H9 (cell line): ENCODE results near the gene UQCRC2. TPM values are rescaled to one million over a fixed set of nuclear protein-coding genes. Genes with fewer than 3 reads are reported as not detected.
"Not testable (repeated sequence)": the region's sequence is repeated elsewhere in the genome, so short reads cannot be mapped to it uniquely, and the experiment has no call there.

Experiments
- DNase-seq: peaks from one replicate; pipeline ENCODE4 v3.0.0-alpha.2; 2017
- H2AFZ ChIP-seq: one replicate; pipeline ENCODE4 v1.6.1; 2013; ENCODE audit warnings: mild to moderate bottlenecking, low read length, control low read depth, moderate library complexity
- H2AK5ac ChIP-seq: 2 replicates; pipeline ENCODE4 v1.6.1; 2013; ENCODE audit warnings: low read length, control low read depth, mixed read lengths; ENCODE audit not compliant: insufficient read length
- H2BK120ac ChIP-seq: one replicate; pipeline ENCODE4 v1.6.1; 2013; ENCODE audit warnings: low read depth, mild to moderate bottlenecking, low read length, control low read depth, inconsistent platforms; ENCODE audit not compliant: poor library complexity, severe bottlenecking
- H2BK12ac ChIP-seq: 2 replicates; pipeline ENCODE4 v1.6.1; 2013; ENCODE audit warnings: low read length, control low read depth, mixed read lengths, low read depth; ENCODE audit not compliant: insufficient read length
- H2BK15ac ChIP-seq: 2 replicates; pipeline ENCODE4 v1.6.1; 2013; ENCODE audit warnings: low read depth, low read length, control low read depth
- H2BK20ac ChIP-seq: one replicate; pipeline ENCODE4 v1.6.1; 2013; ENCODE audit warnings: low read depth, mild to moderate bottlenecking, low read length, control low read depth, inconsistent platforms; ENCODE audit not compliant: poor library complexity, severe bottlenecking
- H2BK5ac ChIP-seq: 2 replicates; pipeline ENCODE4 v1.6.1; 2013; ENCODE audit warnings: low read length, control low read depth, mixed read lengths; ENCODE audit not compliant: insufficient read length
- H3K14ac ChIP-seq: 2 replicates; pipeline ENCODE4 v1.6.1; 2013; ENCODE audit warnings: low read length, control low read depth; ENCODE audit not compliant: insufficient read depth
- H3K18ac ChIP-seq: 2 replicates; pipeline ENCODE4 v1.6.1; 2013; ENCODE audit warnings: low read depth, mild to moderate bottlenecking, mixed read lengths, low read length, control low read depth; ENCODE audit not compliant: insufficient read length
- H3K23ac ChIP-seq: 2 replicates; pipeline ENCODE4 v1.6.1; 2013; ENCODE audit warnings: low read length, control low read depth, mixed read lengths, low read depth; ENCODE audit not compliant: insufficient read length
- H3K23me2 ChIP-seq: 2 replicates; pipeline ENCODE4 v1.6.1; 2013; ENCODE audit warnings: low read depth, mild to moderate bottlenecking, mixed read lengths, low read length, control low read depth; ENCODE audit not compliant: insufficient read length, poor library complexity, severe bottlenecking
- H3K27ac ChIP-seq: 2 replicates; pipeline ENCODE4 v1.5.1; 2013; ENCODE audit warnings: low read length, control low read depth, mixed read lengths, low read depth; ENCODE audit not compliant: insufficient read length
- H3K27me3 ChIP-seq: 2 replicates; pipeline ENCODE4 v1.6.1; 2013; ENCODE audit warnings: low read length, control low read depth, inconsistent platforms; ENCODE audit not compliant: insufficient read depth
- H3K4ac ChIP-seq: 2 replicates; pipeline ENCODE4 v1.6.1; 2013; ENCODE audit warnings: low read depth, mild to moderate bottlenecking, control low read depth, inconsistent platforms, low read length, moderate library complexity
- H3K4me1 ChIP-seq: 2 replicates; pipeline ENCODE4 v1.6.1; 2013; ENCODE audit warnings: low read length, control low read depth, inconsistent platforms; ENCODE audit not compliant: insufficient read depth
- H3K4me2 ChIP-seq: 2 replicates; pipeline ENCODE4 v1.6.1; 2013; ENCODE audit warnings: low read length, control low read depth, mixed read lengths; ENCODE audit not compliant: insufficient read length, insufficient read depth
- H3K56ac ChIP-seq: 2 replicates; pipeline ENCODE4 v1.6.1; 2013; ENCODE audit warnings: low read depth, mild to moderate bottlenecking, mixed read lengths, low read length, control low read depth; ENCODE audit not compliant: insufficient read length
- H3K79me1 ChIP-seq: 2 replicates; pipeline ENCODE4 v1.6.1; 2013; ENCODE audit warnings: low read depth, mild to moderate bottlenecking, moderate library complexity, low read length, control low read depth, inconsistent platforms; ENCODE audit not compliant: insufficient read depth, poor library complexity, severe bottlenecking
- H3K79me2 ChIP-seq: 2 replicates; pipeline ENCODE4 v1.6.1; 2013; ENCODE audit warnings: low read length, control low read depth, inconsistent platforms; ENCODE audit not compliant: insufficient read depth
- H3K9ac ChIP-seq: 2 replicates; pipeline ENCODE4 v1.6.1; 2013; ENCODE audit warnings: low read length, control low read depth, mixed read lengths; ENCODE audit not compliant: insufficient read length; ENCODE audit errors: extremely low read depth
- H3K9me3 ChIP-seq: one replicate; pipeline ENCODE4 v1.6.1; 2013; ENCODE audit warnings: low read depth, low read length, inconsistent platforms; ENCODE audit not compliant: control insufficient read depth
- H3T11ph ChIP-seq: one replicate; pipeline ENCODE4 v1.6.1; 2013; ENCODE audit warnings: mild to moderate bottlenecking, low read length, control low read depth, inconsistent platforms
- H4K20me1 ChIP-seq: one replicate; pipeline ENCODE4 v1.6.1; 2013; ENCODE audit not compliant: control insufficient read depth, insufficient read length, insufficient read depth
- H4K5ac ChIP-seq: 2 replicates; pipeline ENCODE4 v1.6.1; 2013; ENCODE audit warnings: low read depth, mild to moderate bottlenecking, mixed read lengths, low read length, control low read depth; ENCODE audit not compliant: insufficient read length
- H4K8ac ChIP-seq: replicated peaks from 2 replicates; pipeline ENCODE4 v1.6.1; 2013; ENCODE audit warnings: low read length, control low read depth, mixed read lengths, low read depth; ENCODE audit not compliant: insufficient read length
- H4K91ac ChIP-seq: 2 replicates; pipeline ENCODE4 v1.6.1; 2013; ENCODE audit warnings: low read depth, mild to moderate bottlenecking, moderate library complexity, mixed read lengths, low read length, control low read depth; ENCODE audit not compliant: insufficient read length
- H3K27ac Mint-ChIP-seq, 3 experiments: 2 replicates in 2 of 3; 3 replicates in 1 of 3; pipeline ENCODE4 v1.8.0; 2020 to 2021; ENCODE audit warnings: mixed read lengths in 3 of 3, mild to moderate bottlenecking in 1 of 3, moderate library complexity in 1 of 3
- H3K27me3 Mint-ChIP-seq: 2 replicates; pipeline ENCODE4 v1.8.0; 2021; ENCODE audit warnings: low read depth, mild to moderate bottlenecking, moderate library complexity, mixed read lengths
- H3K36me3 Mint-ChIP-seq, 3 experiments: 2 replicates in 2 of 3; 3 replicates in 1 of 3; pipeline ENCODE4 v1.8.0; 2020 to 2021; ENCODE audit warnings: low read depth in 3 of 3, mixed read lengths in 3 of 3; ENCODE audit not compliant: insufficient read depth in 1 of 3
- H3K4me1 Mint-ChIP-seq, 2 experiments: 2 replicates each; pipeline ENCODE4 v1.8.0; 2020; ENCODE audit warnings: mixed read lengths in 2 of 2
- H3K4me3 Mint-ChIP-seq, 2 experiments: 2 replicates in 1 of 2; 3 replicates in 1 of 2; pipeline ENCODE4 v1.8.0; 2020 to 2021; ENCODE audit warnings: mild to moderate bottlenecking in 2 of 2, mixed read lengths in 2 of 2, moderate library complexity in 1 of 2
- H3K9me3 Mint-ChIP-seq, 2 experiments: 2 replicates in 1 of 2; 3 replicates in 1 of 2; pipeline ENCODE4 v1.8.0; 2020; ENCODE audit warnings: mild to moderate bottlenecking in 2 of 2, mixed read lengths in 2 of 2, moderate library complexity in 1 of 2
- CTCF ChIP-seq: fragments of 200-600 bp; sonication (generic); conservative IDR thresholded peaks from 3 replicates; pipeline ENCODE4 v1.8.0; 2021; ENCODE audit warnings: antibody characterized with exemption, mild to moderate bottlenecking
- WGBS: extraction: QIAGEN DNeasy Blood & Tissue Kit; methylation state at CpG from one replicate; pipeline ENCODE4 v1.1.7; 2013; ENCODE audit warnings: missing lambda C conversion rate, low lambda C conversion rate, mixed read lengths; ENCODE audit not compliant: insufficient read length; ENCODE audit errors: extremely low coverage; 5-methylcytosine and 5-hydroxymethylcytosine counted together
- total RNA-seq: library from RNA; stranded (reverse); gene quantifications from 2 replicates; pipeline ENCODE4 v1.2.1, GENCODE V29; 2021

UQCRC2 gene
- total RNA-seq, 1 experiment from 2014 or later: 228 TPM

DNA sequence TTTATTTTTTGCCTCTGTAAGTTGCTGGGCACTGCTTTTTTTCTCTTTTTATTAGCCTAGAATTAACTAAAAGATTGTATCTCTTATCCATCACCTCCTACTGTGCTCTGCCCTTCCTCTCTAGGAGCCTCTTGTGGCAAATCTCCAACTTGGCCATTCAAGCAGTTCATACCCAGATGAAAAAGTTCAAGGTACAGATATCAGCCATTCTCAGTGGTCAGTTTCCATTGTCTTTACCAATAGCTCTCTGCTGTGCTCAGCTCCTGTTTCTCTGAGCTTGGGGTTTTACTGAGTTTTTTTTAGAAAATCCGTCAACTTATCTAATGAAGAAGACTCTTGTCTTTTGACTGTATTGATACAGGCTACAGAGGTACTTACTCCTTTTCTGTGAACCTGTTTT is 70.3 kb downstream of the UQCRC2 start:
- no peak overlapping the region for H3K14ac ChIP-seq
- no peaks in the 10 kb centered on the region for H3K9me3 ChIP-seq
- no peak overlapping the region for H3K23ac ChIP-seq
- H3K4ac ChIP-seq: no peak overlapping the region
- H3K23me2 ChIP-seq: no peaks in the 10 kb centered on the region
- no peak overlapping the region for H3K4me2 ChIP-seq
- no CpG with 5 or more reads among the region's 1 CpG for WGBS
- no peak overlapping the region for H3K27ac ChIP-seq
- no peak overlapping the region for H3K9ac ChIP-seq
- H4K91ac ChIP-seq: no peak overlapping the region
- H3K79me2 ChIP-seq: 0 out of 2 replicates have a peak, but pooled peaks cover 1% of the 10 kb centered on the region
- no peak overlapping the region for H3K27ac Mint-ChIP-seq
- TF ChIP-seq CTCF: no peak
- no peak overlapping the region for H2BK20ac ChIP-seq
- no peaks in the 10 kb centered on the region for H3K27me3 Mint-ChIP-seq
- H2BK12ac ChIP-seq: no peak overlapping the region
- no peaks in the 10 kb centered on the region for H3K9me3 Mint-ChIP-seq
- H4K8ac ChIP-seq: no peak overlapping the region
- no peak overlapping the region for H2BK15ac ChIP-seq
- no peaks in the 10 kb centered on the region for H4K20me1 ChIP-seq
- no peaks in the 10 kb centered on the region for H3K4me1 ChIP-seq
- H3K4me1 Mint-ChIP-seq: peaks cover 4 to 6% of the 10 kb centered on the region in 2 experiments; a peak in 2 of 4 replicates
- no peaks in the 10 kb centered on the region for H3K36me3 Mint-ChIP-seq
- H3K79me1 ChIP-seq: no peaks in the 10 kb centered on the region
- no peak overlapping the region for H3K18ac ChIP-seq
- H3T11ph ChIP-seq: no peak overlapping the region
- no peak overlapping the region for H2AFZ ChIP-seq
- no peak for DNase-seq
- no peak overlapping the region for H3K4me3 Mint-ChIP-seq
- H3K56ac ChIP-seq: no peak overlapping the region
- no peaks in the 10 kb centered on the region for H3K27me3 ChIP-seq
- H2BK120ac ChIP-seq: no peak overlapping the region
- H2BK5ac ChIP-seq: no peak overlapping the region
- H4K5ac ChIP-seq: no peak overlapping the region
- no peak overlapping the region for H2AK5ac ChIP-seq

DNA sequence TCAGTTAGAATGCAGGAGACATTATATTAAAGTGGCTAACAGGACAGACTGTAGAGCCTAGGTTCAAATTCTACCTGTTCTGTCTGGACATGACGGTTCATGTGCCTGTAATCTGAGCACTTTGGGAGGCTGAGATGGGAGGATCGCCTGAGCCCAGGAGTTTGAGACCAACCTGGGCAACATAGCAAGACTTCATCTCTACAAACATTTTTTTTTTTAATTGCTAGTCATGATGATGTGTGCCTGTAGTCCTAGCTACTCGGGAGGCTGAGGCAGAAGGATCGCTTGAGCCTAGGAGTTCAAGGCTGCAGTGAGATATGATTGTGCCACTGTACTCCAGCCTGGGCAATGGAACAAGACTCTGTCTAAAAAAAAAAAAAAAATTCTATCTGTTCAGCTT is 71.6 kb downstream of the UQCRC2 start:
- H2BK120ac ChIP-seq, H4K20me1 ChIP-seq, H4K5ac ChIP-seq, H4K91ac ChIP-seq, H2AK5ac ChIP-seq, H3K9me3 Mint-ChIP-seq, H3K56ac ChIP-seq, H3T11ph ChIP-seq, DNase-seq, H3K4ac ChIP-seq, H3K27ac Mint-ChIP-seq, H2BK15ac ChIP-seq, H2BK5ac ChIP-seq, H3K9ac ChIP-seq, H3K4me3 Mint-ChIP-seq, H3K27me3 ChIP-seq, H3K4me1 Mint-ChIP-seq, H3K14ac ChIP-seq, H3K23ac ChIP-seq, H2BK12ac ChIP-seq, H3K27ac ChIP-seq, H3K23me2 ChIP-seq, H3K9me3 ChIP-seq, H2AFZ ChIP-seq, H4K8ac ChIP-seq, H3K18ac ChIP-seq, H3K4me2 ChIP-seq, H2BK20ac ChIP-seq, H3K4me1 ChIP-seq, H3K79me2 ChIP-seq, H3K36me3 Mint-ChIP-seq, H3K27me3 Mint-ChIP-seq, H3K79me1 ChIP-seq: not testable (repeated sequence)
- no CpG with 5 or more reads among the region's 4 CpGs for WGBS
